Subcutaneous abdominal adipose tissue (tissue), 5 donors: Measurements from ENCODE around the gene SEBOX.

Experiments used
- H3K27ac ChIP-seq: one replicate; pipeline ENCODE4 v1.7.0; 2013; ENCODE audit warnings: low read depth, mild to moderate bottlenecking, inconsistent platforms, low read length, moderate library complexity
- H3K27me3 ChIP-seq, 5 donors: one replicate each; pipeline ENCODE4 v1.7.0; 2013; ENCODE audit warnings: low read length in 5 of 5, inconsistent platforms in 1 of 5; ENCODE audit not compliant: control insufficient read depth in 5 of 5, insufficient read depth in 4 of 5
- H3K36me3 ChIP-seq, 5 donors: one replicate each; pipeline ENCODE4 v1.7.0; 2013; ENCODE audit warnings: low read length in 5 of 5; ENCODE audit not compliant: control insufficient read depth in 5 of 5, insufficient read depth in 5 of 5
- H3K4me1 ChIP-seq, 5 donors: one replicate each; pipeline ENCODE4 v1.7.0; 2013; ENCODE audit warnings: low read length in 5 of 5, mild to moderate bottlenecking in 3 of 5, moderate library complexity in 1 of 5; ENCODE audit not compliant: control insufficient read depth in 5 of 5, insufficient read depth in 5 of 5
- H3K4me3 ChIP-seq, 5 donors: one replicate each; pipeline ENCODE4 v1.7.0; 2013; ENCODE audit warnings: low read length in 5 of 5, low read depth in 1 of 5
- H3K9ac ChIP-seq, 5 donors: one replicate each; pipeline ENCODE4 v1.7.0; 2013; ENCODE audit warnings: low read length in 5 of 5, mild to moderate bottlenecking in 4 of 5, moderate library complexity in 3 of 5
- H3K9me3 ChIP-seq, 5 donors: one replicate each; pipeline ENCODE4 v1.7.0; 2013; ENCODE audit warnings: low read length in 5 of 5; ENCODE audit not compliant: control insufficient read depth in 5 of 5
- donor health status: healthy.
- donor health status: healthy.
- donor health status: healthy.
- donor health status: healthy.
- donor health status: healthy.

Gene SEBOX

DNA sequence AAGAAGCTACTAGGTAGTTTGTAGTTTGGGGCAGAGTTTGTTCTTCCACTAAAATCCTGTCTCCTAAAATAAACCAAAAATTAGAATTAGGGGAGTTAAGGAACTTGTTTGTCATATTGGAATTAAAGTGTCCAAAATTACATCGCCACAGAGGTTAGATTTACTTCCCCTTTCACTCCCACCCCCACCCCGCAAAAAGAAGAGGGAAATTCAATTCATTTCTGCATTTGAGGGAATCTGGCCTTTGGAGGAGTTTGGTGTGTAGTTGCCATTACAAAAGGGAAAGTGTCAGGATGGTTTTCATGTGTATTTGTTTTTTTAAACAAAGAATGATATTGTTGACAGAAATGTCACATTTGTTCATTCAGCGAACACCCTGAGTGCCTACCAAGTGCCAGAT lies 40.2 kb downstream of the SEBOX start:
- Histone ChIP-seq H3K36me3 (peaks cover 18 to 27% (median 20%) of the 10 kb centered on the region in 5 donors), H3K4me3 (no peak overlapping the region), H3K27ac (no peak overlapping the region), H3K27me3 (no peaks in the 10 kb centered on the region), H3K9ac (no peak overlapping the region), H3K4me1 (peaks cover 0 to 3% (median 2%) of the 10 kb centered on the region in 5 donors), H3K9me3 (no peaks in the 10 kb centered on the region)

DNA sequence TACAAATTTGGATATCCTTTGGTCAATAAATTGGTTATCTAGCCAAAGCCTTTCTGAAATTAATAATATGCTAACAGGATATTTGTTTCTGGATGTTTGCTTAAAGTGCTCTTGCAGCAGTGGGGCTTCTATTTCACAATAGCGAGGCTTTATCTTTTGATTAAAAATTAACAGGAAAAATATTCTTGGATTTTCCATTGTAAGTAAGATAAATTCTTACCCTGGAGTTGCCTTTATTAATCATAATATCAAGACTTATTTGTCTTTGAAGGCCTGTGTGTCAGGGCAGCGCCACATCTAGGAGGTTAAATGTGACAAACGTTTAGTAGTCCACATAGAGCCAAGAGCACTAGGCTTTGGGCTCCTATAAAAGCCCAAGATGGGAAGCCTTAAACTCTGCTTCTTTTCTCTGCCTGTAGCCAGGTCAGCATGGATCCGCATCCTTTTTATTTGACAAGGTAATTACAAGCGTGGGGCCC lies 40.7 kb downstream of the SEBOX start:
- no peak overlapping the region for H3K9ac ChIP-seq
- H3K27ac ChIP-seq: no peak overlapping the region
- no peak overlapping the region for H3K4me3 ChIP-seq
- H3K36me3 ChIP-seq: peaks cover 16 to 24% (median 18%) of the 10 kb centered on the region in 5 donors
- no peaks in the 10 kb centered on the region for H3K9me3 ChIP-seq
- no peaks in the 10 kb centered on the region for H3K27me3 ChIP-seq
- H3K4me1 ChIP-seq: peaks cover 0 to 8% (median 7%) of the 10 kb centered on the region in 5 donors

GRCh38 chr17:28320215-28321061 lies 44.6 kb downstream of the SEBOX start:
- Histone ChIP-seq H3K4me1 (peaks cover 2 to 23% (median 20%) of the 10 kb centered on the region in 5 donors), H3K36me3 (no peaks in the 10 kb centered on the region), H3K27me3 (peaks cover 0 to 6% (median 4%) of the 10 kb centered on the region in 5 donors), H3K9ac (no peak overlapping the region), H3K9me3 (no peaks in the 10 kb centered on the region), H3K27ac (no peak overlapping the region), H3K4me3 (no peak overlapping the region)

DNA sequence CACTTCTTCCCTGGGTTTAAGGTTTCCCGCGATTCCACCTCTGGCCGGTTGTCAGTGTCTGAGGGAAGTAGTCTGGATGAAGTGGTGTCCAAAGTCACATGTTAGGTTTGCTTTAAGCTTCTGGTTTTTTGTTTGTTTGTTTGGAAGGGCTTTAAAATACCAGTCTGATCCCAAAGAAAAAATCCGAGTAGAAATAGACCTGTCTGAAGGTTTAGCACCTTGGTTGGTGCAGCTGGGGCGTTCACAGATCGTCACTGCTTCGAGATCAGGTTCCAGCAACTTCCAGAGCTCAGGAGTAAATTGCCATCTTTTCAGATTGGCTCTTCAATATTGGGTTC lies 45.4 kb downstream of the SEBOX start:
- Histone ChIP-seq H3K27me3 (peaks cover 0 to 6% (median 4%) of the 10 kb centered on the region in 5 donors), H3K4me1 (peaks cover 2 to 23% (median 20%) of the 10 kb centered on the region in 5 donors), H3K9ac (peak overlapping the region in 4 of 5 donors; percentile 3 to 70 (median 40)), H3K27ac (peak overlapping the region; percentile 16), H3K4me3 (peak overlapping the region; percentile 63 to 76 (median 74)), H3K36me3 (no peaks in the 10 kb centered on the region), H3K9me3 (no peaks in the 10 kb centered on the region)

DNA sequence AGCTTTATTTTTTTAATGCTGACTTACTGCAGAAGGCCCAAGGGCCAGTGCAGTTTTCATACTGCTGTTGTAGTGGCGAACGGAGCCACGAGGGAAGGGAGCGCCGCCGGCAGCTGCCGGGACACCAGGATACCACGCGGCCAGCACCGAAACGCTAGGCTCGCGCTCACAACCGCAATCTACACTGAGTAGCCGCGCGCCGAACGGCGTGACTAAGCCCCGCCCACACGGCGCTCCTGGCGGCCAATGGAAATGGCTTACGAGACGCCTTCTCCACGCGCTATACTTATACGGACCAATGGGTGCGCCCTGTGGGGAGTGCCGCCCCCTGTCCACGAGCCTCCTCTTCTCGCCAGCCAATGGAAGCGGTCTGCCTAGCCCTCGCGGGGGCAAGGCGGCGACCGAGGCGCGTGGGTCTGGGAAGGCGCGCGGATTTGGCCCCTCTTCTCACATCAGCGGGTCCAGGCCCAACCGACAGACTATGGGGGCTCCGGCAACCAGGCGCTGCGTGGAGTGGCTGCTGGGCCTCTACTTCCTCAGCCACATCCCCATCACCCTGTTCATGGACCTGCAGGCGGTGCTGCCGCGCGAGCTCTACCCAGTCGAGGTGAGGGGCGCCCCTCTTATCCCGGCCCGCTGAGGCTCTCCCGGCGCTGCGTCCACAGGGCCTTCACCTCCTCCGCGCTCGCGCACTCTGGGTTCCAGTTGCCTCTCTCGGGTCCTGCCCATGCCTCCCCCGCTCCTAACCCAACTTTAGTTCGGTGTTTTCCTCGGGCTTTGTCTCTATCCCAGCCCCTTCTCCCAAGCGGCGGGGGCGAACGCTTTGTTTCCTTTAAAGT lies 46.0 kb downstream of the SEBOX start, which contains the start of gene TMEM97:
TMEM97 (plus strand) TSS at position 442 of the 839 bp plus-strand sequence; CDS start at position 482, 40 bp downstream.
- Histone ChIP-seq H3K4me1 (peaks cover 2 to 23% (median 20%) of the 10 kb centered on the region in 5 donors), H3K4me3 (peak within 1 kb of the TSS; percentile 63 to 76 (median 74)), H3K27me3 (peaks cover 0 to 6% (median 4%) of the 10 kb centered on the region in 5 donors), H3K9ac (peak within 1 kb of the TSS in 4 of 5 donors; percentile 3 to 70 (median 42)), H3K27ac (peak within 1 kb of the TSS; percentile 16), H3K9me3 (no peaks in the 10 kb centered on the region), H3K36me3 (no peaks in the 10 kb centered on the region)

- Histone ChIP-seq H3K4me1 (peaks cover 2 to 23% (median 20%) of the 10 kb centered on the region in 5 donors), H3K36me3 (no peaks in the 10 kb centered on the region), H3K27me3 (peaks cover 0 to 6% (median 4%) of the 10 kb centered on the region in 5 donors), H3K9me3 (no peaks in the 10 kb centered on the region), H3K27ac (no peak overlapping the region), H3K4me3 (peak overlapping the region; percentile 63 to 76 (median 74)), H3K9ac (peak overlapping the region in 3 of 5 donors; percentile 21 to 57 (median 56))
Observed at GRCh38 chr17:28317966-28318758, 46.8 kb downstream of the SEBOX start.

DNA sequence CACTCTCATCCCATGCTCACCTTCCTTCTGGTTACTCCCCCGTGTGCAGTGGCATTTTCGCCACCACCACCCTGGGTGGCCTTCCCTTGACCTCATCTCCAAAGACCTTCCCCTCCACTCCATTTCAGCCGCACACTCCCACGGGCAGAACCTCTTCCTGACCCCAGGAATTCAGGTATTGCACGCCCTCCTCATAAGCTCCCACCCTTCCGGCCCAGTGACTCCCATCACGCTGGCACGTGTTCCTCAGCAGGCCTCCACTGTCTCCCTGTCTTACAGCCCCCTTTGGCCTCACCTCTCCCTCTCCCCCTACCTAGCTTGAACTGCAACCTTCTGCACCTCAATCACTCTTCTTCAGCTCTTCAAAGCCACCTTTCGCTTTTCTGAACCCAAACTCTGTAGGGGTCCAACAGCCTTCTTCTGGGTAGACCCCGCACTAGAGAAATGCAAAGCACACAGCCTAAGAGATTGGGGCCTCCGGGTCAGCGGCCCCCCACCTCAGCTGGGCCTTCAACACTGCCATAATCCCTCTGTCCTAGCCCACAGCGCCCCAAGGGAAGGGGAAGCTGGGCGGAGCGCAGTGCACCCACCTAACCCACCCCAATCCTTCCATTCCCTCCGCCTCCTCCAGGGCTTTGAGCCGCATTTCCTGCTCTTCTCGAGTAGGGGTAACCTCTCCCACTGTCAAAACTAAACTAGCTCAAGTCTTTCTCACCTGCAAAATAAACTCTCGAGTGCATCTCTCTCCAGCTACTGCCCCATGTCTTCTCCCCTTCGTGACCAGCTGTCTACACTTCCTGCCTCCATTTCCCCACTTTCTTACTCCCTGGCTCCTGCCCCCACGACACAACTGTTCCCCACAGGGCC lies 47.7 kb downstream of the SEBOX start:
- Histone ChIP-seq H3K36me3 (no peaks in the 10 kb centered on the region), H3K27ac (no peak overlapping the region), H3K4me3 (peak overlapping the region in 1 of 5 donors; percentile 63), H3K4me1 (peaks cover 2 to 23% (median 20%) of the 10 kb centered on the region in 5 donors), H3K9me3 (no peaks in the 10 kb centered on the region), H3K9ac (no peak overlapping the region), H3K27me3 (peaks cover 0 to 6% (median 4%) of the 10 kb centered on the region in 5 donors)

DNA sequence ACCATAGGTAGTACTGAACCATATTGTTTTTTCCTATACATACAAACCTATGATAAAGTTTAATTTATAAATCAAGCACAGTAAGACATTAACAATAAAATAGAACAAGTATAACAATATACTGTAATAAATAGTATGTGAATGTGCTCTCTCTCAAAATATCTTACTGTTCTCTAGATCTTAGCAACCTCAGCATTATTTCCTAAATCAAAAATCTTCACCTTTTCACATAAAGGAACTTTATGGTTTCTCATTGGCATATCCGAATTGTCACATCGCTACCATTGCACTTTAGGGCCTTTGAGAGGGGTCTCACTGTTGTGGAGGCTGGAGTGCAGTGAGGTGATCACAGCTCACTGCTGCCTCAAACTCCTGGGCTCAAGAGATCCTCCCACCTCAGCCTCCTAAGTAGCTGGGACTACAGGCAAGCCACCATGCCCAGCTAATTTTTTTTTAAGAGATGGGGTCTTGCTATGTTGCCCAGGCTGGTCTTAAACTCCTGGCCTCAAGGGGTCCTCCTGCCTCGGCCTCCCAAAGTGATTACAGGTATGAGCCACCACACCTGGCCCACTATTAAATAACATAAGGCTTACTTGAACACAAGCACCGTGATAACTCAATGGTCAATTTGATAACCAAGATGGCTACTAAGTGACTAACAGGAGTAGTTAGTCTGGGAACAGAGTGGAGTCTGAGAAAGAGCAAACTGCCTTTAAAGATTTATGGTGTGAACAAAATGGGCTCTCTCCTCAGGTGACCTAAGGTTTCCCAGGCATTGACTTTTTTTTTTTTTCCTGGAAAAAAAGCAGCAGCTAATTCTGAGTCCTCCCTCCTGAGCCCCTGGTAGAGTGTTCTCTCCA lies 48.9 kb downstream of the SEBOX start:
- Histone ChIP-seq H3K27ac (no peak overlapping the region), H3K4me1 (peaks cover 2 to 23% (median 20%) of the 10 kb centered on the region in 5 donors), H3K9ac (no peak overlapping the region), H3K4me3 (no peak overlapping the region), H3K27me3 (peaks cover 0 to 6% (median 4%) of the 10 kb centered on the region in 5 donors), H3K9me3 (no peaks in the 10 kb centered on the region), H3K36me3 (no peaks in the 10 kb centered on the region)
